Activated CD4-positive, alpha-beta T cell treated with anti-CD3 and anti-CD28 coated beads for 1 hour (primary cell): ENCODE results near the gene FAM13C.

Experiments used
- DNase-seq: peaks from one replicate; pipeline ENCODE4 v3.0.0-alpha.2; 2020

FAM13C gene

DNA sequence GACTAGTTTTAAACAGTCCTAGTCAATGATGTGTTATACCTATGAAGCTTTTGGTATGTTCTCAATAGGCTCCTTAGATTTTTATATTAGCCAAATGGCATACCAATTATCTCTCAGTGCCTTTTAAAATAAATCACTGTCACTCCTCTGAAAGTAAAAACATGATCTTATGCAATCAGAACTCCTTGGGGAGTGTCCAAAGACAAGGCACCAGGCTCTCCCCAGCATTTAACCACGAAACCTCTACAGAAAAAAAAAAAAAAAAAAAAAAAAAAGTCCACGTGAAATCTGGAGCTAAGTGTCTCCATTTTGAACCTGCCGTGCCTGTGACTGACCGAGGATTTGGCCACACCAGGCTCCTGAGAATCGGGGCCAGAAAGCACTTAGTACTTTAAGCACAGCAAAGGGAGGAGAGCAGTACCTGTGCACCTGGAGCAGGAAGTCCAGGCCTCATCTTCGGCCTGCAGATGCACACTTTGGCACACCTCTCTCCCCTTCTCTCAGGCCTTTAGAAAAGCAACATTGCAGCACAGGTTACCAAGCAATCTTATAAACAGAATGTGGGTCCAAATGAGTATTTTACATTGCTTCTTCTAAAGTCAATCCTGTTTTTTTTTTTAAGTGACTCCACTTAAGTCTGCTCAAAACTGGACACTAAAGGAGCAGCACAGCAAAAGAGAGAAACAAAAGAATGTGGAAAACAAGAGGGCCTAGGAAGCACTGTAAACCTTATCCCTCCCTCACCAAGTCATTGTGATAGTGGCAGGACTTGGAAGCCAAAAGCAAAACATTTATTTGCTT lies 1.5 kb downstream of the FAM13C start:
- no peak for DNase-seq

DNA sequence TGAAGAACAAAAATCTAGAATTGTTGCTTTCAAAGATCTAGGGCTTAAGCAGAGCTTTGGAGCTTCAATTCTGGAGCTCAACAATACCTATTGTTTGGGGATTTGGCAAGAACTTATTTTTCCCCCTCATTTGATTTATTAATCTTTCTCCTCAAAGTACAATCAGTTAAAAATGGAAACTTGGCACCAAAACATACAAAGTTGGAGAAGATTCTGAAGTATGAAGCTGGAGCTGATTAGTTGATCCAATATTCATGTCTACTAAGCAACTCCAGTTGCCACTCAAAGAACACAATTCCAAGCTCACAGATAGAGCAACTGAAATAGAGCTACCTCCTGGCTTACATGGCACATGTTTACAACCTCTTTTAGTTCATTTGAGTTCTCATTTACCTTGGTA lies 3.8 kb downstream of the FAM13C start:
- no peak for DNase-seq

DNA sequence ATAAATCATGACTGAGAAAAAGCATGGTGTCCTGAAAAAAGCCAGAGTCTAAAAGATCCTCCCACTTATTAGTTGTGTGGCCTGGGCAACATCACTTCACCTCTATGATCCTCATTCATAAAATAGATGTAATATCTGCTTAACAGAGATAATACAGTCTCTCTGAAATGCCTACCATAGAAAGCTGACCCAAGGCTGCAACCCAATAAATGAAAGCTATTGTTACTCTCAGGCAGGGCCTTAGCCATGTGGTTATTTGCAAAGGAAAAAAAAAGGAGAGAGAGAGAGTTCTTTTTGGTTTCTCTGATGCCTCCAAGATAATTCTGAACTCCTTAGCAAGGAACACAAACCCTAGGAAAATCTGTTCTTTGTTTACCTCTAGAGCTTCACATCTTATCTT lies 7.9 kb downstream of the FAM13C start:
- DNase-seq: no peak

DNA sequence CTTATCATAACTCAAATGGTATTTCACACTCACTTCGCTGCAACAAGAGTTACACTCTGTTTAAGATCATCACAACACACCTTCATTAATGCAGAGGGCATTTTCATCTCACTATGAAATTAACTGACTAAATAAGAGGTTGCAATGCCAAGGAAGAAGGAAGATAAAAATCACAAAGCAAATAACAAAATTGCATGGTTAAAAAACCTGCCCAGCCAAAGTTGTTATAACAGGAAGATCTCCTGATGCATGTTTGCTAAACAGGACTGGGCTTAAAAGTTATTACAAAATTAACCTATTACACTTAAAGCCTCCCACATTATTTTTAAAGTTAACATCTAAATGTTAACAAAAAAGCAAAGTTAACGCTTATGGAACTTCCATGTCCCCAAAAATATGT lies 11.8 kb downstream of the FAM13C start:
- no peak for DNase-seq

DNA sequence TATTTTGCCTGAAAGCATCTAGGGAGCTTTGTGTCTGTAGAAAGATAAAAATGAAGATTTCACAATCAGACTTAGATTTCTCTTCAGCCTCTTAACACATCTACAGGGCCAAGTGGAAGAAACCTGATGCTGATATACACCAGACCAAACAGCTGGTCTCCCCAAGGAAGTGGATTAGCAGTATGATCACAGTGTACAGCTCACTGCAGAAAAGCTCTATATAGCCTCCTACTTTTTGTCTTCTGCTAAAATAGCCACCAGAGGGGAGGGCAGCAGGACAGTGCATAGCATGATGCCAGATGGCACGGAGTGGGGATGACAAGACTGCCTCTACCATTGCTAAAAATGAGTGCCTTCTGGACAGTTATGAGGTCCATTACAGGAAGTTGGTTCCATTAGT lies 16.0 kb downstream of the FAM13C start:
- no peak for DNase-seq

DNA sequence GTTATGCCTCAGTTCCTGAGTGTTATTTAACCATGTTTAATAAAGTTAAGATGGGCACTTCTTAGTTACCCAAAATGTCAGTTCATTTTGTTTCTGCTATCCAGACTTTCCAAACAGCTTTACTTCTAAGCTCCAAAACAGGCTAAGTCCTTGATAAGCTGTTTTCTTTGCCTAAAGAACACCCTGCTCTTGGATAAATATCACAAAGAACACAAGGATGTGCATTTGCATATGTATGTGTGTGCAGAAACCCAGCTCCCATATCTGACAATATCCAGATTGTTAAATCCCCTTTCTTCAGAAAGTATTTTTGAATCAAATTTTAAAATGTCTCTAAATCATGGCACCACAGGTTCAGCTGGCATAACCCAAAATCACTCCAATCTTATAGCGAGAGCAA lies 19.6 kb downstream of the FAM13C start:
- DNase-seq: no peak

DNA sequence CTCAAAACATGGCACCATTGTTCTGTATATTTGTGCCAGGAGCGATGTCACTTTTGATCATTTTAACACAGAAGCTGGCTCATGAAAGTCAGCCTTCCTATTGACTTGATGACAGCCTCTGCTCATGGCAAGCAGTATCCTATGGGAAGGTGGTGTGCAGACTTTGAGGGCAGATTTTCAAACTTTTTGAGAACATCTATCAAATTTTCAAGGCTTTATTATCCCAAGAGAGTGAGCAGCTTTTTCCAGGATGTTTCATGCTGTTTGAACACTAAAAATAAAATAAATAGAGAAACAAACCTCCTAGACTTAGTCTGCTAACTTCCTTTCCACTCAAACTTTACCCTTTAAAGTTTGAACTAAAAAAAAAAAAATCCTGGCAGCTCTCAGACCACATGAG lies 20.3 kb downstream of the FAM13C start:
- no peak for DNase-seq

DNA sequence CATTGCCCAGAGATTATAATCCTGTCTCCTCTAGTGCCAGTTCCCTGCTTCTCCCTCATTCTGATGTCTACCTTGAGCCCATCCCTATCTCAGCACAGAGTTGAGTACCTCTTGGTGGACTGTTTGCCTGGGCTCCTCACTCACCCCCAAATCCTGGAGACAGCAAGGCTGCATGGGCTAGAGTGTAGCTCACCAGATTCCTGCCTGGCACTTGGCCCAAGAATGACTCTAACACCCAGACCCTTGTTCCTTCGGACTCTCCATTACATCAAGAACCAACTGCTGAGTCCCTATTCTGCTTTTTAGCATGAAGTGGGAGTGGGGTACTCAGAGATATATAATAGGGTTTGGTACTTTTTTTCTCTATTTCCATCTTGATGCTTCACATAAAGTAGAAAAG lies 22.1 kb downstream of the FAM13C start:
- no peak for DNase-seq

DNA sequence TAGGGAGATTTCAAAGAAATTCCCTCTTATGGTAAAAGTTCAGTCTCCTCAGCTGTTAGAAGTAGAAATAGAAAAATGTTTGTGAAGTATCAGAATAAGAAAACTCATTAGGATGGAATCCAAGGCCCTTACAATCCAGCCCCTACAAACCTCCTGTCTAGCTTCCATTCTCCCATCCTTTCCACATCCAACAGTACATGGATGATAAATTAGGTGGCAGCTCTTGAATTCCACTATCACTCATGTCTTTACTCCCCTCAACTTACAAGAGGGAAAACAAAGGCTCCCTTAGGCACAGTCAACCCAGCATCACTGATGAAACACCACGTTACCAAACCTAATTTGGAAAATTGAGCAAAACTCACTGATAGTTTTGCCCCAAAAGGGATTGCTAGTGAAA lies 23.0 kb downstream of the FAM13C start:
- DNase-seq: no peak

DNA sequence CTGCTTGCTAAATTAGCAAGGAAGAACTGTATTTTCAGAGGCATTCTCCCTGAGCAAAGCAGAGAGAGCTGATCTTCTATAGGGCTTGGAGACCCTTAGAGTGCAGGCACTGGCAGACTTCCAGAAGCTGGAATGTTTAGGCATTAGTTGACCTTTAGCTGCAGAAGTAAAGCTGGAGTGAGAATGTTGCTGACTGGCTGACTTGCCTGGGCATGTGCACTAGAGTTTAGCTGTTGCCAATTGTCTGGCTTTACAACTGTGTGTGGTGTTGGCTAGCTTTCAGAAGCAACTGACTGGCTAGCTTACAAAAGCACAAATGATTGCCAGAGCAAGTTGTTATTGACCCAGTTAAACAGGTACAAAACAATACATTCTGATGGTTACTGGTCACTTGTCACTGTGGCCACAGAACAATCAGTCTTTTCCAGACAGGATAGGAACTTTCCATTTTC lies 25.1 kb downstream of the FAM13C start:
- DNase-seq: no peak

DNA sequence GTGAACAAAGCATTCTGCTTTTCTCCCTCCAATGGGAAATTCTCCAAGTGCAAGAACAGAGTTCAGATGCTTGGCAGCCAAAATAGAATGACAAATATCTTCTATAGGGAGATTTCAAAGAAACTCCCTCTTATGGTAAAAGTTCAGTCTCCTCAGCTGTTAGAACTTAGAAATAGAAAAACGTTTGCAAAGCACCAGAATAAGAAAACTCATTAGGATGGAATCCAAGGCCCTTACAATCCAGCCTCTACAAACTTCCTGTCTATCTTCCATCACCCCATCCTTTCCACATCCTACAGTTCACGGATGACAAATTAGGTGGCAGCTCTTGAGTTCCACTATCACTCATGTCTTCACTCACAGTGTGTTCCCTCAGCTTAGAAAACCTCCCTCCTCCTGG lies 25.7 kb downstream of the FAM13C start:
- DNase-seq: no peak

DNA sequence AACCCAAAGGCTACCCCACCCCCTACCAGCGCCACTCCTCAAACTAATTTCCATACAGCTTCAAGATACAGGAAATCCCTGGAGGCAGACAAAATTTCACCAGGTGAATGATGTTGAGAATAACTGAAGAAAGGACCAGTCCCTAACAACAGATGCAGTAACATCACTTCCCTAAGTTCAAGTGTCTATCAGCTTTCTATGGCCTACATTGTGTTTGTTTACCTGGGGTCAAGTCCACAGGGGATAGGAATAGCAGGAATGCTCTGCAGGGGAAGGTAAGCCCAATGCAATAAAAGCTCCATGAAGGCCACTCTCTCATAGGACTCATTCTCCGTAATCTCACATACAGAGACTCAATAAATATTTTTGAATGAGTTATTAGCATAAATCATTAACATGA lies 26.9 kb downstream of the FAM13C start:
- DNase-seq: no peak

DNA sequence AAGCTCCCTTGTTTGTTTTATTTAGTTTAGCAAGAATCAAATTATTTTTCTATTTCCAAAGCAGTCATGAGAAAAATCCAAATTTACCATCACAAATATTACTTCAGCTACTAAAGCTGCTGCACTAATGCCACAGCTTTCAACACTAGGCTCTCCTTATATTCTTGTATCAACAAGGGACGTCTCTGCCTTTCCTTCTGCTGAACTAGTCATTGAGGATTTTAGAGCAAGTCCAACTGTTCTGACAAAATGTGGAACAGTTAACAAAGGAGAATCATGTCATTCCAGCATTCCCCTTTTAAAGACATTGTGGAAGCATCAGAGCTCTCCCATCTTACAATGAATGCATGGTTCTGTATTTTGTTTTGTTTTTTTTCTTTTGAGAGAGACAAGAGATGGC lies 28.6 kb downstream of the FAM13C start:
- no peak for DNase-seq

DNA sequence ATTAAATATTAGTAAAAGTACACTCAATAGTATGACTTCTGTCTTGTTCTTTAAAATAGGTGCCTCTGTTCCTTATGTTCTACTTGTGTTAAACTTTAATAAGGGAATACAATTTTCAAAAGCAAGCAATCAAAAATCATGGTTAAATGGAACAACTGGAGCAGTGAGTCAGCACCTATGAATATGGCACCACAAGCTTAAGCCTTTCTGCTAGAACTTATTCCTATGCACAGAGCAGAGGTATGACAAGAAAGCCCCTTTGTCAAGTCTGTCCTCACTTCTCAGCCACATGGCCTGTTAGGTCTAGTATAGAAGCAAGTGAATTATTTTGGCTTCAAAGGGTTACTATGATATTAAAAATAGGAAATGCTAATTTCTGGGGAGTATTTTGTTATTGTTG lies 29.8 kb downstream of the FAM13C start:
- DNase-seq: no peak

DNA sequence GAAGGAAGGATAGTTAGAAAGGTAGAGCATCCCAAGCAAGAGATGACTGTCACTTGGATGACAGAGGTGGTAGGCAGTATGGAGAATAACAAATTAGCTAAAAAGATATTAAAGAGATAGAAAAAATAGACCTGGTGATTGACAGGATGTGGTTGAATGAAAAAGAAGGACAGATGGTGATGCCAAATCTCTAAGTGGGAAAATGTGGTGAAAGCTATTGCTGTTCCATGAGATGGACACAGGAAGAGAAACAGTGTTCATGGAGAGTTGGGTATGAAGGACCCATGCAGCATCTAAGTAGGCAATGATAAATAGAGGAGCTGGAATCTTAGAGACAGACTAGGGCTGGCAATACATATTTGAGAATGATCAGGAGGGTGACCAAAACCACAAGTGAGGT lies 30.7 kb downstream of the FAM13C start:
- no peak for DNase-seq

DNA sequence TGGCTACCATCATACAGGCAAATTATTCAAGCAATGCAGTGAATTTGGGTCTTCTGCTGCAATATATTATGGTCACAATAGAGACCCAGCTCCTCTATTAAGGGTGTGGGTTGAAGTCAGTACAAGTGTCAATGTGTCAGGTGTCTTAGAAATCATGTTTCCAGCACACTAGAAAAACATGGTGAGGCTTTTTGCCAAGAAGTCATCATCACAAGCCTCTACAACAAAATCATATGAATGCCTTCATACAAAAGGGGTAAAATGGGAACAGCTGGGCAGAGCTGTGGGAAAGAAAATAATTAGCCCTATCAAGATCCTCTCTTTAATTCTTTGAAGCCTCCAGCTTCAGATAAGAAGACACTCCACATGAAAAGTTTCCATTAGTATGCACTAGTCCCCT lies 37.2 kb downstream of the FAM13C start:
- no peak for DNase-seq

DNA sequence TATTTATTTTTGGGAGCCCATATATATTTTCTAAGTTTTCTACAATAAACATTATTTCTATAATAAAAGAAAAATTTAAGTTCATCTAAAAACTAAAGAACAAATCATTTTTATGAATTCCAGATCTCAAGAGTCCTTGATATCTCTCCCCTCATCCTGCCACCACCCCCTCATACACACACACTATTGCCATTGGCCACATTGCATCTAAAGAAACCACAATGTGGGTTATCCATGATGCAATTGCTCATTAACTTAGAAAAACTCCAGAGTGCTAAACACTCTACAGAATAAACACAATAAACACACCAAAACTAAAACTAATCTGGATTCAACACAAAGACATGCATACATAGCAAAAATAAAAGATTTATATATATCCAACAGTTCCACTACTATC lies 37.8 kb downstream of the FAM13C start:
- no peak for DNase-seq

DNA sequence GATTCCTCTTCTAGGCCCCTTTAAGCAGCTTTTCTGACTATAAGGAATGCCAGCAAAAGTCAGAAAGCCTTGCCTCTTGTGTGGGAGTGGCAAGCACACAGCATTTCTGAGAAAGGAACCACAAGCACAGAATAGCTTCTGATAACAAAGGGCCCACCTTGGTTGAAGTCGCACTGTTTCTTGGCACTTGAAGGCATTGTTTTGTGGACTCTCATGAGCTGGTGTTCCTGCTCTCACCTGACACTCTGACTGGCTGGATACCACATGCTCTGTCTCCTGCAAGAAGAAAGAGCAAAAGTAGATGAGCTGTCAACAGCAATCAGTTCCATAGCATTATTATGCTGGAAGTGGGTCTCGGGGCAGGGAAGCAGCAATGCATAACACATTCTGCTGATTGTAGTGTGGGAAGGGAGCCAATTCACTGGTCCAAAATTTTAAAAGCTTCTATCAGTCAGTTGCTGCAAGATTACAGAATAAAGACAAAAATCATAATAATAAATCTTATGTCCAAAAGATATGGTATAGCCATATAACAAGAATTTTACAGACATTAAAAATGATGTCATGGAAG lies 38.4 kb downstream of the FAM13C start:
- no peak for DNase-seq

DNA sequence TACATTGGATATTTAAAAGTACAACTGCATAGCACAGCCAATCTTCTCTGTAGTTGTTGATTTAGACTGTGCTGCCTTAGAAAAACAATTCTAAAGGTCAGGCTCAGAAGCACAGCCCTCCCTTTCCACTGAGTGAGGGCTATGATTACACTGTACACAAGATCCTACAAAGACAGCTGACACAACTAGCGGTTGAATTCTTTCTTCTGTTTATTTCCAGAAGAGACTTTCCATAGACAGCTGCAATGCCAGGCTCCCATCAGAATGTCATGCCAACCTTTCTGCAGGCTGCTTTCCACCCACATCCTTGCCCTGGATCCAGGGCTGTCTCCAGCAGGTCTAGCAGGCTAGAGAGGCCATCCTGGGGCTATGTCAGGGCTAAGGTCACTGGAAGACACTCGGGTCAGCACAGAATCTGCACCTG lies 39.3 kb downstream of the FAM13C start:
- DNase-seq: no peak

DNA sequence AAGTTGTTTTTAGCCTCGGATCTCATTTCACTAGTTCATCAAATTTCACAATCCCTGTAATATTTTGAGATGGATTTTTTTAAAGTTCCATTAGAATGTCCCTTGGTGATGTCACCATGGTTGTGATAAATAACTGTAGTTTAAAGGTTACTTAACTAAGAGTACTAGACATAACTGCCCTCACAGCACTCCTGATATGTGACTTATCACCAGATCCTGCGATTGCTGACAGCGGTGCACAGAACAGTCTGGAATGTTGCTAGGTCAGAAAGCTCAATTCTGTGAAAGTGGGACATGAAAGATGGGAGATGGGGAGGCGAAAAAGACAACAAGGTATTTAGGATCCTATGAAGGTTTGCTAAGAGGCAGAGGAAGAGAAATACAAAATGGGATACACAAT lies 40.2 kb downstream of the FAM13C start:
- DNase-seq: no peak

DNA sequence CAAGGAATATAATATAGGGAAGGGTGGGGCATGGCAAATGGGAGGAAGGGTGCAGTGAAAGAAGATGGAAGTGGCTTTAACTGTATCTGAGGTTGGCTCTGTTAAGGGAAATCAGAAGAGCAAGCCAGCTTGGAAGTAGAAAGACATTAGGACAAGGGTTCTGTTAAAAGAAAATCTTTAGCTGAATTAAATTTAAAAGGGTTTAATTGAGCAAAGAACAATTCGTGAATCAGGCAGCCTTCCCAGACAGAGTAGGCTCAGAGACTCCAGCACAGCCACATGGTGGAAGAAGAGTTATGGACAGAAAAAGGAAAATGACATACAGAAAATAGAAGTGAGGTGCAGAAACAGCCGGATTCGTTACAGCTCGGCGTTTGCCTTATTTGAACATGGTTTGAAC lies 42.0 kb downstream of the FAM13C start:
- DNase-seq: no peak

DNA sequence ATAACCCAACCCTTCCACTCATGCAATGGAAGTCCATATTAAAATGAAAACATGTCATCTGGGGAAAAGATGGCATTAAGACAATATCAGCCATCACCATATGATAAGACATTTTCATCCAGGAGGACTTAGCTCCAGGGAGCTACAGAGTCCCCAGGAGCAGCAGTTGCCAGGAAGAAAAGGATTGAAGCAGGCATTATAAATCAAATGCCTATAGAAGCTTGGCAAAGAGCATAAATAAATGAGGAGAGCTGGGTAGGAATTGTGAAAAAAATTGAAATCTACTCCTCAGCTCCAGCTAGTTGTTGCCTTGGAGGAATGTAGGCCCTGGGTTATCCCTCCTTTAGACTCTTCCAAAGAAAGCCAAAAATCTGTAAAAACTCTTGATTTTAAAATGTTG lies 42.5 kb downstream of the FAM13C start:
- DNase-seq: no peak

DNA sequence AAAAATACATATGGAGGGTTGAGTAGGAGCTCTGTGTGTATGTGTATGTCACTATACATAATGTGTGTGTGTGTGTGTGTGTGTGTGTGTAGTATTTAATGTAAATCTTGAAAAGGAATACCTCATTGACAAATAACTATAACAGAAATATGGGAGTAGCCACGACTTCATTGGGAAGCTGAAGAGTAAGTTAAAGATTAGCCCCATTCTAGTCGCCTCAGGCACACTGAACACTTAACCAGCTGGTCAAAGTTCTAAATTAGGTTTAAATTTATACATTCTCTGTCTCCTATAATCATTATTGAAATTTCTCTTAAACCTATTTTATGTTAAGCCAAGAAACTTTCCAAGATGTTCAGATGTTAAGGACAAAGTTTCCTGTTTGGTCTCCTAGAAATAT lies 45.3 kb downstream of the FAM13C start:
- DNase-seq: no peak

DNA sequence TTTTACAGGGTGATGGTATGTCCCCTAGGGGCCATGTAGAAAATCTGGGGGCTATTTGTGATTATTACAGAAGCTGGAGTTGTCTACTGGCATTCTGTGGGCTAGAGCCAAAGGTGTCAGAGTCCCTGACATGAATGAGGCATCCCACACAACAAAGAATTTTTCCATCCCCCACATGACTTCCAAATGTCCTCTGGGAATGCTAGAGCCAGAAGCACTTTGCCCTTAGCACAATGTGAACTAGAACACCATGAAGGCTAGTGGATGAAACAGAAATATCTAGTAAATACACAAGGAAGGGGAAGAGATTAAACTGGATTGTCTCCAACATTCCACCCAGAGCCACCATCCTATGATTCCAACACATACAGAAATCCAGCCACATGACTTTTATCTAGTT lies 46.9 kb downstream of the FAM13C start:
- no peak for DNase-seq

DNA sequence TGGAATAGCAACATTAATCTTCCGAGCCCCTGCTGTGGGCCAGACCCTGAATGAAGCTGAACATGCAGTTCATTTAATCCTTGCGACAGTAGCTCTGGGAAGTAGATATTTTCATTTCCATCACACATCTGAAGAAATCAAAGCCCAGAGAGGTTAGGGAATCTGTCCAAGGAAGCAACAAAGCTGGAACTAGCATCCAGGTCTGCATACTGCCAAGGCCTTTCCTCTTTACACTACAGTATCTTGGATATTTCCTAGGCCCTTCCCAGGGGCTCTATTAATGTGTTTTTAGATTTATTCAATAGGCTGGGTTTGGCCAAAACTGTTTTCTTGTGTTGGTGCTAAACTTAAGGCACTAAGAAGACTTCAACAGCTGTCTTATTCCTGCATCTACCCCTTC lies 48.1 kb downstream of the FAM13C start:
- no peak for DNase-seq
